Hematopoietic multipotent progenitor cell treated with erythropoietin and hydrocortisone succinate and interleukin-3 and kit ligand, for 4 days (in vitro differentiated cells): ENCODE results near the gene RNASEH2C.
"Not testable (repeated sequence)": the region's sequence is repeated elsewhere in the genome, so short reads cannot be mapped to it uniquely, and the experiment has no call there.

ENCODE experiments used
- DNase-seq: peaks from one replicate; pipeline ENCODE4 v3.0.0-alpha.2; 2015

RNASEH2C gene

GRCh38 chr11:65716774-65717405 is 3.7 kb downstream of the RNASEH2C start:
- no peak for DNase-seq

- no peak for DNase-seq
These were observed 4.3 kb downstream of the RNASEH2C start for GRCh38 chr11:65716302-65716701.

DNA sequence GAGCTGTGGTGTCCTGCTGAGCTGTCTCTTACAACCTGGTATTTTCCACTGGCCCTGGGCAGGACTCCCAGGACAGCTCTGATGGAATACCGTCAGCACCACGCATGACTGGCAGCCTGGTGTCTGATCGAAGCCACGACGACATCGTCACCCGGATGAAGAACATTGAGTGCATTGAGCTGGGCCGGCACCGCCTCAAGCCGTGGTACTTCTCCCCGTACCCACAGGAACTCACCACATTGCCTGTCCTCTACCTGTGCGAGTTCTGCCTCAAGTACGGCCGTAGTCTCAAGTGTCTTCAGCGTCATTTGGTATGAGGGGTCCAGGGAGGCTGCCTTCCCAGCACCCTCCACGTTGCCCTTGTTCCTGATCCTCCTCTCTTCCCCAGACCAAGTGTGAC is 6.2 kb downstream of the RNASEH2C start:
- DNase-seq: no peak

GRCh38 chr11:65713212-65713969 is 7.2 kb downstream of the RNASEH2C start:
- no peak for DNase-seq

GRCh38 chr11:65712633-65713076 is 7.9 kb downstream of the RNASEH2C start:
- DNase-seq: no peak

GRCh38 chr11:65711785-65712632 is 8.6 kb downstream of the RNASEH2C start, which contains the start of gene KAT5:
Gene KAT5, plus strand, starts transcription at chr11:65712252. Its CDS starts 16 bp downstream, at chr11:65712268.
- DNase-seq: peak; percentile 99

GRCh38 chr11:65710421-65710820 is 10.2 kb downstream of the RNASEH2C start:
- DNase-seq: no peak

DNA sequence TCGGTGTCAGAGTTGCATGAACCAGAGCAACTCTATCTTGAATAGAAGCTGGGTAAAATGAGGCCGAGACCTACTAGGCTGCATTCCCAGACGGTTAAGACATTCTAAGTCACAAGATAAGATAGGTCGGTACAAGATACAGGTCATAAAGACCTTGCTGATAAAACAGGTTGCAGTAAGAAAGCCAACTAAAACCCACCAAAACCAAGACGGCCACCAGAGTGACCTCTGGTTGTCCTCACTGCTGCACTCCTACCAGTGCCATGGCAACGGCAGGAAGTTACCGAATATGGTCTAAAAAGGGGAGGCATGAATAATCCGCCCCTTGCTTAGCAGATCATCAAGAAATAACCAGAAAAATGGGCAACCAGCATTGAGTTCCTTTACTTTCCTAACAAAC is 10.9 kb downstream of the RNASEH2C start:
- peak; percentile 38 for DNase-seq

- DNase-seq: no peak
These were observed 12.1 kb downstream of the RNASEH2C start for GRCh38 chr11:65708451-65708850.

DNA sequence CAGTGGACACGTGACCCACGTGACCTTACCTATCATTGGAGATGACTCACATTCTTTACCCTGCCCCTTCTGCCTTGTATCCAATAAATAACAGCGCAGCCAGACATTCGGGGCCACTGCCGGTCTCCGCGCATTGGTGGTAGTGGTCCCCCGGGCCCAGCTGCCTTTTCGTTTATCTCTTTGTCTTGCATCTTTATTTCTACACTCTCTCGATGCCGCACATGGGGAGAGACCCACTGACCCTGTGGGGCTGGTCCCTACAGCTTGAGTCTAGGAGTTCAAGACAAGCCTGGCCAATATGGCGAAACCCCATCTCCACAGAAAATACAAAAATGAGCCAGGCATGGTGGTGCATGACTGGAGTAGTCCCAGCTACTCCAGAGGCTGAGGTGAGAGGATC is 13.6 kb downstream of the RNASEH2C start:
- DNase-seq: not testable (repeated sequence)

- peak; percentile 74 for DNase-seq
These were observed 14.3 kb downstream of the RNASEH2C start for GRCh38 chr11:65706303-65706763.

- no peak for DNase-seq
These were observed 16.8 kb downstream of the RNASEH2C start for GRCh38 chr11:65703846-65704245.

DNA sequence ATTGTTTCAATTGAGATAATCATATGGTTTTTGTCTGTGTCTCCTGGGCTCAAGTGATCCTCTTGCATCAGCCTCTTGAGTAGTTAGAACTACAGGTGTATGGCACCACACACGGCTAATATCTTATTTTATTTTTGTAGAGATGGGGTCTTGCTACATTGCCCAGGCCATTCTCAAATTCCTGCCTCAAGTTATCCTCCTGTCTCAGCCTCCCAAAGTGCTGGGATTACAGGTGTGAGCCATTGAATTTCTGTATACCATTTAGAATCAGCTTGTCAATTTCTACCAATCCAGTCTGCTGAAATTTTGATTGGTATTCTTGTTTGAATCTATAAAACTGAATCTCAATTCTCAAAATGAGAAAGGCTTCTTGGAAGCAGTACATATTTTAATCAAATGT is 18.9 kb downstream of the RNASEH2C start:
- DNase-seq: no peak

GRCh38 chr11:65700399-65700798 is 20.2 kb downstream of the RNASEH2C start:
- peak; percentile 57 for DNase-seq

DNA sequence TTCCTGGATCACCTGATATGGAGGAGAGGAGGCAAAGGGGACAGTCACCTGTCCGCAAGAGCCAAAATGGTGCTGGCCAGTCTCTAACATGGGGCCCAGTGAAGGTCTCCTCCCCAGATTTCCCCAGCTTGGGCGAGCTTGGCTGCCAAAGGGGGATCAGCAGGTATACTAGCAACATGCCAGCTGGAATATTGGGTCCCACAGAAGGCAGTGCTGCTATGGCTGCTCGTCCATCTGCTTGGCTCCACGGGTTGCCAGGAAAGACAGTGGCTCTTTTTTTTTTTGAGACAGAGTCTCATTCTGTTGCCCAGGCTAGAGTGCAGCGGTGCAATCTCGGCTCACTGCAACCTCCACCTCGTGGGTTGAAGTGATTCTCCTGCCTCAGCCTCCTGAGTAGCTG is 21.3 kb downstream of the RNASEH2C start:
- no peak for DNase-seq

DNA sequence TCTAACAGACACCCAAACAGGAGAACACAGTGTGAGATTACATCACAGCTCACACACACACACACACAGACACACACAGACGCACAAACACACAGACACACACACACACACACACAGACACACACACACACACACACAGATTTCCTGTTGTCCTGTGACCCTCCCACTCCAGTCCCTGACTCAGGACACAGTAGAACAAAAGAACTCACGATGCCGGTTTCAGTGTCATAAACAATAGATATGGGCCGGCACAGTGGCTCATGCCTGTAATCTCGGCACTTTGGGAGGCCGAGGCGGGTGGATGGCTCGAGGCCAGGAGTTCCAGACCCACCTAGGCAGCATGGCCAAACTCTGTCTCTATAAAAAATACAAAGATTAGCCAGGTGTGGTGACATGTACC is 22.4 kb downstream of the RNASEH2C start:
- no peak for DNase-seq

DNA sequence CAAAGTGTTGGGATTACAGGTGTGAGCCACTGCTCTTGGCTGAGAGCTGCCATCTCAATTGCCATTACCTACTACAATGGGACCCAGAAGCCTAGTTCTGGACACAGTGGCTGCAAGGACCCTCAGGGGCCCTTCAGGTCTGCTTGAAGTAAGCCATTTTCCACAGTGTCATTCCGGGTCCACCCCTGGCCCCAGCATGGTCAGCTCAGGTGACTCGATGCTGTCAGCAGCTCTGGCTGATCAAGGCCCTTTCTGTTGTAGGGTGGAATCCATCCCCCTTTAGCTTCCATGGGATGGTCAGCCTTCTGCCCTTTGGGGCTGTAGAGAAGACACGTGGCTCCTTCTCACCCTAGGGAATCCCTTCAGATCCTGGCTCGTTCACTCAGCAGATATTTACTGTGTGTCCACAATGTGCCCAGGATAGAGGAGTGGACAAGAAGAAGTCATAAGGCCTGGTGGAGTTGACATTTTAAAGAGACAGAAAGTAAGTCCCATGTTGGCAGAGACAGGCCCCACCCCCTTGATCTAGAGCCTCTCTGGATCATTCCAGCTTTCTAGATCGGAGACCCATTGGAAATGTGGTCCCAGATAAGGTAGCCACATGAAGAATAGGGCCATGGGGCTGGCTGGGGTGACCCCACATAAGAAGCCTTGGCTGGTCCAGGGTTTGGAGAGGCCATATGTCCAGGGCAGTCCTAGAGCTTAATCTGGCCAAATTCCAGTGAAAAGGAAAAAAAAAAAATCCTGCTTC is 23.6 kb downstream of the RNASEH2C start:
- no peak for DNase-seq

- DNase-seq: no peak
These were observed 24.9 kb downstream of the RNASEH2C start for GRCh38 chr11:65695459-65696241.

- DNase-seq: peak; percentile 38
These were observed 28.2 kb downstream of the RNASEH2C start for GRCh38 chr11:65692367-65692766.

DNA sequence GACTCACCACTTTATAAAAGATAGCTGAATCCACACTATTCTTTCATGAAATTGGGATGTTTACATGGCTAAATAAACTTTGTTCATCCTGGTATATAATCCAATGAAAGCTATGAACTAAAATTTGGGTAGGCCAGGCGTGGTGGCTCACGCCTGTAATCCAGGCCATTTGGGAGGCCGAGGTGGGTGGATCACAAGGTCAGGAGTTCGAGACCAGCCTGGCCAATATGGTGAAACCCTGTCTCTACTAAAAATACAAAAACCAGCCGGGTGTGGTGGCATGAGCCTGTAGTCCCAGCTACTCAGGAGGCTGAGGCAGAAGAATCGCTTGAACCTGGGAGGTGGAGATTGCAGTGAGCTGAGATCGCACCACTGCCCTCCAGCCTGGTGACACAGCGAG is 28.8 kb downstream of the RNASEH2C start:
- DNase-seq: not testable (repeated sequence)

DNA sequence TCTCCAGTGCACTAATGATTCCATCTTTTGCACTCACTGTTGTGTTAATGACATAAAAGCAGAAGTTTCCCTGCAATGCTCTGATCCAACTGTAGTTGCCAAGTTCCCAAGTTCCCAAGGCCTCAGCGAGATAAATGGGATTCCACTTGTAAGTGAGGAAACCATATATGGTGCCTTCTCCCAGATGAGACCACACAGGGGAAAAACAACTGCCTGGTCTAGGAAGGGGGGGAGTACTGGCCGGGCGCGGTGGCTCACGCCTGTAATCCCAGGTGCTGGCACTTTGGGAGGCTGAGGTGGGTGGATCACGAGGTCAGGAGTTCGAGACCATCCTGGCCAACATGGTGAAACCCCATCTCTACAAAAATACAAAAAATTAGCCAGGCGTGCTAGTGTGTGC is 34.6 kb downstream of the RNASEH2C start:
- DNase-seq: no peak

DNA sequence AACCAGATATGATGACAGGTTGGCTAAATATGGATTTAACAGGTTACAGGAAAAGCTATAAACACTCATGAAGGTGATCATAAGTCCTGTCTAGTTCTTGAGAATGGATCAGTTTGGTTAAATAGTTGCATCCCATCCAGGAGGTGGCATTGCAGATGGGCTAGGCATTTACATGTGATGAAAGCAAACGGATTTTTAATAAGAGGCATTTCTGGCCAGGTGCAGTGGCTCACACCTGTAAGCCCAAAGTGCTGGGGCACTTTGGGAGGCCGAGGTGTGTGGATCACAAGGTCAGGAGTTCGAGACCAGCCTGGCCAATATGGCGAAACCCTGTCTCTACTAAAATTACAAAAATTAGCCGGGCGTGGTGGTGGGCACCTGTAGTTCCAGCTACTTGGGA is 37.1 kb downstream of the RNASEH2C start:
- not testable (repeated sequence) for DNase-seq
